Liver (tissue), 3 donors: ENCODE measurements around the gene PARL.

Experiments used
- EGR1 ChIP-seq, 2 donors: IDR thresholded peaks; 2 replicates each; pipeline ENCODE4 v1.6.1; 2016 to 2018; ENCODE audit warnings: antibody characterized with exemption in 2 of 2, low read depth in 2 of 2
- FOXA1 ChIP-seq: IDR thresholded peaks from 2 replicates; pipeline ENCODE4 v1.6.1; 2016; ENCODE audit warnings: antibody characterized with exemption
- FOXA2 ChIP-seq: IDR thresholded peaks from 2 replicates; pipeline ENCODE4 v1.6.1; 2016; ENCODE audit warnings: antibody characterized with exemption
- GABPA ChIP-seq, 2 donors: IDR thresholded peaks in 1 of 2; conservative IDR thresholded peaks in 1 of 2; 2 replicates each; pipeline ENCODE4 v1.6.1; 2016; ENCODE audit warnings: antibody characterized with exemption in 2 of 2, mild to moderate bottlenecking in 1 of 2, moderate library complexity in 1 of 2
- JUND ChIP-seq, 2 donors: IDR thresholded peaks; 2 replicates each; pipeline ENCODE4 v1.6.1; 2016; ENCODE audit warnings: antibody characterized with exemption in 2 of 2
- RAD21 ChIP-seq, 2 donors: IDR thresholded peaks; 2 replicates each; pipeline ENCODE4 v1.6.1; 2016; ENCODE audit warnings: antibody characterized with exemption in 2 of 2, mild to moderate bottlenecking in 2 of 2
- SP1 ChIP-seq: IDR thresholded peaks from 2 replicates; pipeline ENCODE4 v1.6.1; 2018; ENCODE audit warnings: antibody characterized with exemption, mild to moderate bottlenecking
- TAF1 ChIP-seq: conservative IDR thresholded peaks from 2 replicates; pipeline ENCODE4 v1.6.1; 2016; ENCODE audit warnings: antibody characterized with exemption, mild to moderate bottlenecking
- TF ChIP-seq, protein P1 (sequence below): fragments of 150-350 bp; IDR thresholded peaks from 2 replicates; pipeline ENCODE4 v1.5.1; 2017; ENCODE audit warnings: improper control_type of control experiment, low read depth, low read length; ENCODE audit not compliant: missing input control
- TF ChIP-seq, protein P2 (sequence below): IDR thresholded peaks from 2 replicates; pipeline ENCODE4 v1.6.1; 2016; ENCODE audit warnings: antibody characterized with exemption
- TF ChIP-seq, protein P3 (sequence below): IDR thresholded peaks from 2 replicates; pipeline ENCODE4 v1.6.1; 2016; ENCODE audit warnings: antibody characterized with exemption, mild to moderate bottlenecking
- donor health status: healthy.
- donor health status: healthy.

GRCh38 chr3:183810643-183811594, 73.8 kb downstream of the PARL start:
- TF ChIP-seq, protein P1, sequence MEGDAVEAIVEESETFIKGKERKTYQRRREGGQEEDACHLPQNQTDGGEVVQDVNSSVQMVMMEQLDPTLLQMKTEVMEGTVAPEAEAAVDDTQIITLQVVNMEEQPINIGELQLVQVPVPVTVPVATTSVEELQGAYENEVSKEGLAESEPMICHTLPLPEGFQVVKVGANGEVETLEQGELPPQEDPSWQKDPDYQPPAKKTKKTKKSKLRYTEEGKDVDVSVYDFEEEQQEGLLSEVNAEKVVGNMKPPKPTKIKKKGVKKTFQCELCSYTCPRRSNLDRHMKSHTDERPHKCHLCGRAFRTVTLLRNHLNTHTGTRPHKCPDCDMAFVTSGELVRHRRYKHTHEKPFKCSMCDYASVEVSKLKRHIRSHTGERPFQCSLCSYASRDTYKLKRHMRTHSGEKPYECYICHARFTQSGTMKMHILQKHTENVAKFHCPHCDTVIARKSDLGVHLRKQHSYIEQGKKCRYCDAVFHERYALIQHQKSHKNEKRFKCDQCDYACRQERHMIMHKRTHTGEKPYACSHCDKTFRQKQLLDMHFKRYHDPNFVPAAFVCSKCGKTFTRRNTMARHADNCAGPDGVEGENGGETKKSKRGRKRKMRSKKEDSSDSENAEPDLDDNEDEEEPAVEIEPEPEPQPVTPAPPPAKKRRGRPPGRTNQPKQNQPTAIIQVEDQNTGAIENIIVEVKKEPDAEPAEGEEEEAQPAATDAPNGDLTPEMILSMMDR, result no peak
- TF ChIP-seq, protein P2, sequence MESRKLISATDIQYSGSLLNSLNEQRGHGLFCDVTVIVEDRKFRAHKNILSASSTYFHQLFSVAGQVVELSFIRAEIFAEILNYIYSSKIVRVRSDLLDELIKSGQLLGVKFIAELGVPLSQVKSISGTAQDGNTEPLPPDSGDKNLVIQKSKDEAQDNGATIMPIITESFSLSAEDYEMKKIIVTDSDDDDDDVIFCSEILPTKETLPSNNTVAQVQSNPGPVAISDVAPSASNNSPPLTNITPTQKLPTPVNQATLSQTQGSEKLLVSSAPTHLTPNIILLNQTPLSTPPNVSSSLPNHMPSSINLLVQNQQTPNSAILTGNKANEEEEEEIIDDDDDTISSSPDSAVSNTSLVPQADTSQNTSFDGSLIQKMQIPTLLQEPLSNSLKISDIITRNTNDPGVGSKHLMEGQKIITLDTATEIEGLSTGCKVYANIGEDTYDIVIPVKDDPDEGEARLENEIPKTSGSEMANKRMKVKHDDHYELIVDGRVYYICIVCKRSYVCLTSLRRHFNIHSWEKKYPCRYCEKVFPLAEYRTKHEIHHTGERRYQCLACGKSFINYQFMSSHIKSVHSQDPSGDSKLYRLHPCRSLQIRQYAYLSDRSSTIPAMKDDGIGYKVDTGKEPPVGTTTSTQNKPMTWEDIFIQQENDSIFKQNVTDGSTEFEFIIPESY, result no peak
- TF ChIP-seq FOXA2 (no peak), TAF1 (no peak), GABPA (IDR thresholded peaks at IDR 0.05 in 1 of 2, conservative IDR thresholded peaks at IDR 0.05 in 1 of 2) (no peak), FOXA1 (no peak), SP1 (no peak), JUND (IDR thresholded peaks at IDR 0.05) (no peak), RAD21 (IDR thresholded peaks at IDR 0.05) (no peak), EGR1 (IDR thresholded peaks at IDR 0.05; ENCODE audit: low read depth in 2 of 2) (no peak)
- TF ChIP-seq, protein P3, sequence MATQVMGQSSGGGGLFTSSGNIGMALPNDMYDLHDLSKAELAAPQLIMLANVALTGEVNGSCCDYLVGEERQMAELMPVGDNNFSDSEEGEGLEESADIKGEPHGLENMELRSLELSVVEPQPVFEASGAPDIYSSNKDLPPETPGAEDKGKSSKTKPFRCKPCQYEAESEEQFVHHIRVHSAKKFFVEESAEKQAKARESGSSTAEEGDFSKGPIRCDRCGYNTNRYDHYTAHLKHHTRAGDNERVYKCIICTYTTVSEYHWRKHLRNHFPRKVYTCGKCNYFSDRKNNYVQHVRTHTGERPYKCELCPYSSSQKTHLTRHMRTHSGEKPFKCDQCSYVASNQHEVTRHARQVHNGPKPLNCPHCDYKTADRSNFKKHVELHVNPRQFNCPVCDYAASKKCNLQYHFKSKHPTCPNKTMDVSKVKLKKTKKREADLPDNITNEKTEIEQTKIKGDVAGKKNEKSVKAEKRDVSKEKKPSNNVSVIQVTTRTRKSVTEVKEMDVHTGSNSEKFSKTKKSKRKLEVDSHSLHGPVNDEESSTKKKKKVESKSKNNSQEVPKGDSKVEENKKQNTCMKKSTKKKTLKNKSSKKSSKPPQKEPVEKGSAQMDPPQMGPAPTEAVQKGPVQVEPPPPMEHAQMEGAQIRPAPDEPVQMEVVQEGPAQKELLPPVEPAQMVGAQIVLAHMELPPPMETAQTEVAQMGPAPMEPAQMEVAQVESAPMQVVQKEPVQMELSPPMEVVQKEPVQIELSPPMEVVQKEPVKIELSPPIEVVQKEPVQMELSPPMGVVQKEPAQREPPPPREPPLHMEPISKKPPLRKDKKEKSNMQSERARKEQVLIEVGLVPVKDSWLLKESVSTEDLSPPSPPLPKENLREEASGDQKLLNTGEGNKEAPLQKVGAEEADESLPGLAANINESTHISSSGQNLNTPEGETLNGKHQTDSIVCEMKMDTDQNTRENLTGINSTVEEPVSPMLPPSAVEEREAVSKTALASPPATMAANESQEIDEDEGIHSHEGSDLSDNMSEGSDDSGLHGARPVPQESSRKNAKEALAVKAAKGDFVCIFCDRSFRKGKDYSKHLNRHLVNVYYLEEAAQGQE, result no peak
